ENCODE measurements around the gene PPFIBP2. TPM values are rescaled to one million over a fixed set of nuclear protein-coding genes. Genes with fewer than 3 reads are reported as not detected.

The PPFIBP2 gene
- total RNA-seq, 1 donor from 2014 or later, result 1.8 TPM

- H3K4me1 ChIP-seq (ENCODE audit: insufficient read depth, low read length), result no peaks in the 10 kb centered on the region
- no peak overlapping the region for H3K27ac ChIP-seq (ENCODE audit: low read depth, low read length)
Measured at GRCh38 chr11:7691759-7692350, 178.1 kb downstream of the PPFIBP2 start.

DNA sequence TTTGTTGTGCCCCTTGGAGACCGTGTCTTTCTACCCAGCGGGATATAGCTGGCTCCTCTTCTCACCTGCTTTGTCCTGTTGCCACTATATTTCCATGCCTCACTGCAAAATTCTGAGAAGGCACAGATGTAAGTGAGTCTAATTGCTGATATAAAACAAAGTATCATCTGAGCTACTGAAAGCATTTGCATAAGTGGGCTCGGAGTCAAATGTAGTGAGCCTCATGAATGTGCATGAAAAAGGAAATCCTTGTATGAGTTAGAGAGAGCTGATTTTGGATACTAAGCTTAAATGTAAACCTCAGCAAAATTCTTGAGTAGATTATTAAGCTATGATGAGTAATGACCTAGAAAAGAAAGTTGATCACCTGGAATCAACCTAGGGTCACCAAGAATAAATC, 178.6 kb downstream of the PPFIBP2 start:
- Histone ChIP-seq H3K27me3 (ENCODE audit: insufficient read depth, low read length) (peaks cover 20% of the 10 kb centered on the region), H3K4me3 (ENCODE audit: insufficient read depth, low read depth, low read length) (no peak overlapping the region), H3K27ac (ENCODE audit: low read depth, low read length) (no peak overlapping the region), H3K4me1 (ENCODE audit: insufficient read depth, low read length) (no peaks in the 10 kb centered on the region), H3K79me2 (ENCODE audit: insufficient read depth, low read length) (no peaks in the 10 kb centered on the region), H4K20me1 (ENCODE audit: insufficient read depth, low read length) (no peaks in the 10 kb centered on the region), H3K9me3 (ENCODE audit: insufficient read depth, low read depth, low read length) (no peaks in the 10 kb centered on the region), H3K4me2 (ENCODE audit: low read length) (no peak overlapping the region), H3K9ac (ENCODE audit: low read length) (no peak overlapping the region), H3K36me3 (ENCODE audit: insufficient read depth, low read length) (no peaks in the 10 kb centered on the region), H2AFZ (ENCODE audit: low read depth, low read length) (no peak overlapping the region)
- no peaks in the 10 kb centered on the region for H3K4me1 Mint-ChIP-seq (ENCODE audit: low read depth, unreplicated experiment)
- no peaks in the 10 kb centered on the region for H3K36me3 Mint-ChIP-seq (ENCODE audit: low read depth, unreplicated experiment)
- no peak overlapping the region for H3K27ac Mint-ChIP-seq (ENCODE audit: unreplicated experiment)
- H3K4me3 Mint-ChIP-seq (ENCODE audit: unreplicated experiment), result no peak overlapping the region
- DNase-seq (ENCODE audit: low read depth) (no peak), FAIRE-seq (no peak)
- TF ChIP-seq CTCF (IDR thresholded peaks at IDR 0.05; ENCODE audit: insufficient read depth, low read depth, low read length) (no peak), EZH2 (IDR thresholded peaks at IDR 0.05; ENCODE audit: insufficient read depth, low read length) (no peak)
- H3K9me3 Mint-ChIP-seq (ENCODE audit: unreplicated experiment), result no peaks in the 10 kb centered on the region
- H3K27me3 Mint-ChIP-seq (ENCODE audit: low read depth, unreplicated experiment), result peaks cover 17% of the 10 kb centered on the region

More at GRCh38 chr11:7691759-7692350, 178.1 kb downstream of the PPFIBP2 start:
- no peaks in the 10 kb centered on the region for H3K79me2 ChIP-seq (ENCODE audit: insufficient read depth, low read length)
- H3K4me3 ChIP-seq (ENCODE audit: insufficient read depth, low read depth, low read length), result no peak overlapping the region
- no peak overlapping the region for H3K27ac Mint-ChIP-seq (ENCODE audit: unreplicated experiment)
- DNase-seq (ENCODE audit: low read depth), result peak; percentile 13
- no peaks in the 10 kb centered on the region for H3K9me3 ChIP-seq (ENCODE audit: insufficient read depth, low read depth, low read length)
- peaks cover 17% of the 10 kb centered on the region for H3K27me3 Mint-ChIP-seq (ENCODE audit: low read depth, unreplicated experiment)
- H3K4me2 ChIP-seq (ENCODE audit: low read length), result no peak overlapping the region
- H3K4me3 Mint-ChIP-seq (ENCODE audit: unreplicated experiment), result no peak overlapping the region
- H3K36me3 Mint-ChIP-seq (ENCODE audit: low read depth, unreplicated experiment), result no peaks in the 10 kb centered on the region
- TF ChIP-seq EZH2 (IDR thresholded peaks at IDR 0.05; ENCODE audit: insufficient read depth, low read length) (no peak), CTCF (IDR thresholded peaks at IDR 0.05; ENCODE audit: insufficient read depth, low read depth, low read length) (no peak)
- FAIRE-seq, result no peak
- H3K27me3 ChIP-seq (ENCODE audit: insufficient read depth, low read length), result peaks cover 20% of the 10 kb centered on the region
- no peaks in the 10 kb centered on the region for H3K4me1 Mint-ChIP-seq (ENCODE audit: low read depth, unreplicated experiment)
- no peaks in the 10 kb centered on the region for H4K20me1 ChIP-seq (ENCODE audit: insufficient read depth, low read length)
- no peak overlapping the region for H2AFZ ChIP-seq (ENCODE audit: low read depth, low read length)
- no peak overlapping the region for H3K9ac ChIP-seq (ENCODE audit: low read length)
- H3K9me3 Mint-ChIP-seq (ENCODE audit: unreplicated experiment), result no peaks in the 10 kb centered on the region
- no peaks in the 10 kb centered on the region for H3K36me3 ChIP-seq (ENCODE audit: insufficient read depth, low read length)

- Mint-ChIP-seq H3K27ac (ENCODE audit: unreplicated experiment) (no peak overlapping the region), H3K36me3 (ENCODE audit: low read depth, unreplicated experiment) (no peaks in the 10 kb centered on the region), H3K4me3 (ENCODE audit: unreplicated experiment) (no peak overlapping the region), H3K27me3 (ENCODE audit: low read depth, unreplicated experiment) (peaks cover 17% of the 10 kb centered on the region), H3K9me3 (ENCODE audit: unreplicated experiment) (no peaks in the 10 kb centered on the region), H3K4me1 (ENCODE audit: low read depth, unreplicated experiment) (no peaks in the 10 kb centered on the region)
- Histone ChIP-seq H3K4me1 (ENCODE audit: insufficient read depth, low read length) (no peaks in the 10 kb centered on the region), H3K4me2 (ENCODE audit: low read length) (peak overlapping the region; percentile 49), H3K36me3 (ENCODE audit: insufficient read depth, low read length) (no peaks in the 10 kb centered on the region), H3K79me2 (ENCODE audit: insufficient read depth, low read length) (no peaks in the 10 kb centered on the region), H3K4me3 (ENCODE audit: insufficient read depth, low read depth, low read length) (no peak overlapping the region), H3K27ac (ENCODE audit: low read depth, low read length) (no peak overlapping the region), H2AFZ (ENCODE audit: low read depth, low read length) (peak overlapping the region; percentile 45), H3K27me3 (ENCODE audit: insufficient read depth, low read length) (peaks cover 20% of the 10 kb centered on the region), H4K20me1 (ENCODE audit: insufficient read depth, low read length) (no peaks in the 10 kb centered on the region), H3K9me3 (ENCODE audit: insufficient read depth, low read depth, low read length) (no peaks in the 10 kb centered on the region), H3K9ac (ENCODE audit: low read length) (no peak overlapping the region)
- no peak for TF ChIP-seq CTCF (IDR thresholded peaks at IDR 0.05; ENCODE audit: insufficient read depth, low read depth, low read length)
- no peak for TF ChIP-seq EZH2 (IDR thresholded peaks at IDR 0.05; ENCODE audit: insufficient read depth, low read length)
- FAIRE-seq, result no peak
- no peak for DNase-seq (ENCODE audit: low read depth)
Measured at GRCh38 chr11:7694235-7694634, 180.4 kb downstream of the PPFIBP2 start.
